NCI-H187 (cell line): ENCODE results near the gene PDLIM4.
A peak's percentile ranks its signal among the peaks of the same experiment; 100 is the strongest.

Experiments used
- DNase-seq, 2 experiments: peaks; one replicate each; lab custom pipeline; 2025; lab: John Stamatoyannopoulos, UW

PDLIM4 gene

DNA sequence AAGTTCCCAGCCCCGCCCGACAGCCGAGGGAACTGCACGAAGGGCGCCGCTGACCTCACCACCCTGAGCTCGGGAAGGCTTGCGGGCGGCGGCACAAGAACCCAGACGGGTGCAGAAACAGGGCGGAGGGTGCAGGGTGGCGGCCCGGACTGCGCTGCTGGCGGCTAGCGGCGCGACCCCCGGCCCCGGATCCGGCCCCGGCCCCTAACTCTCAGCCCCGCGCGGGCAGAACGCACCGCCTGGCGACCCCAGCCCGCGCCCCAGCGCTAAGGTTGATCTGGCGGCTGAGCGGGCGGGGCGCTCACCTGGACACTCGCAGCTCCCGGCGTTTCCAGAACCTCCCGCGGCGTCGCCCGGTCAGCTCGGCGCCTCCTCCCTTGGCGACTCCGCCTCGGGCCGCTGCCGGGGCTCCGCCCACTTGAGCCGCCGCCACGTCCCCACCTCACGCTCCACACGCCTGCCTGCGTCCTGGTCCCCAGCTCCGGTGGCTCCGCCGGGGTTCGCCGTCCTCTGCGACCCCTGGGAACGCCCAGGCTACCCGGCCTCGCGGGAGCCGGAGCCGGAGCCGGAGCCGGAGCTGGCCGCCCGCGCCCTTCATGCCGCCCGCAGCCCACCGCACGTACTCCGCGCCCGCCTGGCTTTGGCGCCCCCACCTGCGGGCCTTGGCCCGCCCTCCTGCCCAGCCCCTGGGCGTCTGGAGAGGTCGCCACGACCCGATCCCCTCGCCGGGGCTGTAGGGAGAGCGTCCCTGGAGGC is 29.8 kb upstream of the PDLIM4 start, which contains the start of gene P4HA2:
P4HA2 (minus strand) TSS at position 369 of the 756 bp plus-strand sequence. CDS start 9,227 bp downstream, outside the sequence.
- DNase-seq: peak; percentile 28 to 33

DNA sequence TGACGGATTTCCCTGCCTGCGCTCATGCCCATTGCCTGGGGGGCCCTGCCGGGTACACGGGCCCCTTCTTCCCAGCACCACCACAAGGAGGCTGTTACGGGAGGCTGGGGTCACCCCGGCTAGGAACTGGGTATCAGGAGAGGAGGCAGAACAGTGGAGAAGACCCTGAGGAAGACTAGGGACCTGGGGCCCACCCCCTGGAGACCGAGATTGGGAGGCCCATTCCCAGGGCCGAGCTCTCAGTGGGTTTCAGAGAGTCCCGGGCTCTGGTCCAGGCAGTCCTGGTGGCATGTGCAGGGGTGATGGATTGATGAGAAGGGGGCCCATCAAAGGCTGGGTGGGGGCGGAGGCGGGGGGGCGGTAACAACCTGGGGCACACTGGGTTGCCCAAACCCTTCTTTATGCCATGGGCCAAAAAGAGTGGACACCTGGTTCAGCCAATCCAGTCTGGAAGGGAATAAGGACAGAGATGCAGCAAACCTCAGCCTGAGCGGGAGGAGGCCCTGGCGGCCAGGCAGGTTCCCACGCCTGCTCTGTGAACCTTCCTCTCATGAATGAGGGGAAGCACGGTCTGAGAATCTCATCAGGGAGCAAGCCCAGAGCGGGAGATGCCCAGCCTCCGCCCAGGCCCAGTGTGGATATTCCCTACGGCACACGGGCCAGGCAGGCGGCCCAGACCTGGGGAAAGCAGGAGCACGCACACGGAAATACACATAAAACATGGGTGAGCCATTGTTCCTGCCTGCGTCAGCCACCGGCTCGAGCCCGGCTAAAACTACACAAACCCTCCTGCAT is 29.1 kb upstream of the PDLIM4 start:
- no peak for DNase-seq

DNA sequence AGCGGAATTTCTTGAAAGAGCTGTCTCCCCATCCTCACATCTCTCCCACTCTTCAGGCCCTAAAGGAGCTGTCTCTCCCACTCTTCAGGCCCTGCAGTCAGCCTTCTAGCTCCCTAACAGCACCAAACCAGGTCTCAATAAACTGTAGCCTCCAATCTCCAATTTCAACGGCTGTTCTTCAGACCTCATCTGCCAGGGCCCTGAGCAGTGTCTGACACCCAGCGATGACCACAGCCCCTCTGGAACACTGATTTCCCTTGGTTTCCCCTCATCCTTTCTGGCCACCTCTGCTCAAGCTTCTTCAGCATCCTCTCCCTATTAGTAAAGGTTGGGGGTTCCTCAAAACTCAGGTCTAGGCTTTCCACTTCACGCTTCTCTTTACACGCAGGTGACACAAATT is 28.3 kb upstream of the PDLIM4 start:
- DNase-seq: no peak

DNA sequence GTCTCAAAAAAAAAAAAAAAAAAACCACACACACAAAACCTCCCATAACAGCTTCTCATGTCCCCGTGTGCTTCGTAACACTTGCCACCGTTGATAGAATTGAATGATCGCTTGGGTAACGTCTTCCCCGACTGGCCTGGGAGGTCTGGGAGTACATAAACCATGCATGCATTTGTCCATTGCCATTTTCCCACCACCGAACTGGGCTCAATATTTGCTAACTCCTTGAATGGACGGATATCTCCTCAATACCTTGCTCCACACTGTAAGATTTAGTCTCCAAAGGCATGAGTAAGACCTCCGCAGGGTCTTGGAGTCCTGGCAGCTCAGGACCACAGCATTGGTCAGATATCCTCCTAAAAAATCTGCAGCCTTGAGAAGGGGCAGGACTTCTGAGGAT is 26.6 kb upstream of the PDLIM4 start:
- no peak for DNase-seq

DNA sequence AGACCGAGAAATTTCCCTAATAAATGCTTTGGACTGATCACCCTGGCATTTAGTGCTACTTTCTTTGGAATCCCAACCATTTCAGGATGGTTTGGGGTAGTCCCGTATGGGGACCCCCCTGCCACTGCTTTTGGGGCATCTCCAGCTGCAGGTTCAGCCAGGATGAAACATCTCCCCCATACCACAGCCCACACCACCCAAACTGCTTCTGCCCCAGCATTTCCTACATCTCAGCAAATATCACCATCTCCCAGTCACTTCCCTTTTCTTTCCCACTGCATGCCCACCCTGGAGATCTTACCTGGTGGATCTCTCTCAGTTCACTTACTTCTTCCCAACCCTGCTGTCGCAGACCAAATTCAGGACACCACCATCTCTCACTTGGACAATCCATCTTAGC is 25.0 kb upstream of the PDLIM4 start:
- no peak for DNase-seq

DNA sequence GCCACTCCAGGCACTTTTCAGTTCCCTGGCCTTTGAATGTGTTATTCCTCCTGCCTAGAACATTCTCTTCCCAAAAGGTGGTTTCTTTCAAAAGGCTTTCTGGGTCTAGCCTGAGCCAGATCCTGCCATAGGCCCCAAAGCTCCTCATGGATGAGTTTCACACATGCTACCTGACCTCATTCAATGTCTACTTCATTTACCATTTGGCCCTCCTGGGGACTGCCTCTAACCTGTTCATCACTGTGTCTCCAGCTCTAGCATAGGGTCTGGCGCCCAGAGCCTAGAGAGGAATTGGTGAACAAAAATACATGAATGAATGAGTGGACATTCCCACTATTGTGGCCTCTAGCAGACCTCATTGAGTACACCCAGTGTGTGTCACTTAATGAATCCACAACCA is 24.4 kb upstream of the PDLIM4 start:
- no peak for DNase-seq

DNA sequence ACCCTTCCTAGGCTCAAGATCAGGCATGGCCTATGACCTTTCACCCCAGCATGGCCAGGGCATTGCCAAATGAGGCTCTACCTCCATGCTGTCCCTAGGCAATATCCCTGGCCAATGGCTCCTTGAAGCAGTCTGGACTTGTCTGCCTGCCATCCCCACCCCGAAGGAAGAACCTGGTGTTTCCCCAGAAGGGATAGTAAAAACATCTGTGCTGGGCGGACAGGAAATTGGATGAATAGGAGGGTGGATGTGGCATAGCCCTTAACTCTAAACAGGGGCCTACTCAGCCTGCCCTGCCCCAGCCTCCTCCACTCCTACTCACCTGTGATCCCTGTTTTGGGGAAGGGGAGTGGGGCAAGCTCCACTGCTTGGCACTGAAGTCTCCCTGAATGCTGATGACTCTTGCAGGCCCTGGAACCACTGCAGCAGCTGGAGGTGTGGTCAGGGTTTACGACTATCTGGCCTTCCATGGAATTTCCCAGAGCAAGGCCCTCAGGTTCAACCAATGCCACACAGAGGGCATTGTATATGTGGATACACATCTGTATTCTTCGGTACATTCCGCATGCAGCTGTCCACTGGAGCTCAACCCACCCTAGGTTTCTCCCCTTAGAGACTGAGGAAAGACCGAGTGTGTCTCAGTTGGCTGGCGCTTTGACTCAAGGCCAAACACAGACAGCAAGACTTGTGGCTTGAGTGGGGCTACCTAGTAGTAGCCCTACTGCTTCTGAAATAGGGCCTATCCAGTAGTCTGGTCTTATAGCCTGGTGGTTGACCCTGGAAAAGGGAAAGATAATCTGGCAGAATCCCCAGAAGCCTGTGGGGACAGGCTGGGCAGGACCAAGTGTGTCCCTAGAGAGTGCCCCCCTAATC is 23.4 kb upstream of the PDLIM4 start:
- DNase-seq: no peak

DNA sequence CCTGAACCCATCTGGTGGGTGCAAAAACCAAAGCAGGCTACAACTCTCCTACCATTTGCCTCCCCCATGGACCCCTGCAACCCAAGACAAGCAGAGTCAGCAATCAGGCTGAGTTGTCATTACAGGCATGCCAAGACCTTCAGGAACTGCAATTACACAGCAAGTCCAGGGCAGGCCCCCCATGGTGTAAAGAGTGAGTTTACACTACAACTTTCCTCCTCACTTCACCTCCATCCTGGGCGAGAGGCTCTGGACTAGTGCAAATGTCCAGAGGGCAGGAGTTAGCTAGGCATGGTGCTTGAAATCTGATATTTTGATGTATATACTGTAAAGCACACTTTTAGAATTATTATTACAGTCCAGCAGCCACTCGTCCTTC is 22.8 kb upstream of the PDLIM4 start:
- DNase-seq: no peak

DNA sequence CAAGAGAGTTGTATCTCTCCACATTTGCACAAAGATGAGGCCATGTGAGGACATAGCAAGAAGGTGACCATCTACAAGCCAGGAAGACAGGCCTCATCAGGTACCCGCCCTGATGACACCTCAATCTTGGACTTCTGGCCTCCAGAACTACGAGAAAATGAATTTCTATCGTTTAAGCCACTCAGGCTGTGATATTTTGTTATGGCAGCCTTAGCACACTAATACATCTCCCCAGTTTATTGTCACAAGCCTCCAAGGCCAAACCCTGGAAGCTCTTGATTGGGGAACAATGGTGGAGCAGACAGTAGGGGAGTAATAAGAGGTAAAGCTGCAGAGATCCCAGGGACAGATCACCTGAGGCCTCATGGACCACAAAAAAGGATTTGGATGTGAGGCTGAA is 22.2 kb upstream of the PDLIM4 start:
- DNase-seq: no peak

DNA sequence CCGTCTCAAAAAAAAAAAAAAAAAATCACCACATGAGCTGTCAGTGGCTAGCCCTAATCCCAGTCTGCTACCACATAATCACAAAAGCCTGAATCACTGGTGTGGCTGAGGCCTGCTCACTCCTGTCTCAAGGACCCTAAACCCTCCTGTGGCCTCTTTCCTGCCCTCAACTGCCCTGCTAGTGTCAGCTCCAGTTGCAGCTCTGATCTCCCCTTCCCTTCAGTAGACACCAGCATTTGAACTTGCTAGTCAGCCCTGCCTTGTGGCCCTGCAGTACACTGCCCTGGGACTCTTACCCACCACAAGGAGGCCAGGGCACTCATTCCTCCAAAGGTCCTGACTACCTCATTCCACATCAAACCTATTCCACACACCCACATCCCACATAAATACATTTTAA is 20.4 kb upstream of the PDLIM4 start:
- DNase-seq: no peak

DNA sequence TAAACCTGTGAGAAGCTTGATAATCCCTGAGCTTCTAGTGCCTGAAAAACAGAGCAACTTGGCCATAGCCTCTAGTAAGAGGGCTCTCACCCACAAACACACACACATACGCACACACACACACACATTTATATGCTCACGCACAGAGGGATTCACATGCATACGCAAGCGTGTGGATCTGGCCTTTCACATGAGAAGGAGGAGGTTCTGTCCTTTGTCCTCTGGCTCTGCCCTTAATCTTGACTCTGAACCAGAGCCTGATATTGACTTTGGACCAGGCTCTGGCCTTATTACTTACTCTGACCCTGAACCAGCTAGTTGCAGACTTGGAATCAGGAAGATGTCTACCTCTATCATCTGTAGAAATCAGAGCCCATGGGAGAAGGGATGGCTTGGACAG is 19.8 kb upstream of the PDLIM4 start:
- DNase-seq: no peak

DNA sequence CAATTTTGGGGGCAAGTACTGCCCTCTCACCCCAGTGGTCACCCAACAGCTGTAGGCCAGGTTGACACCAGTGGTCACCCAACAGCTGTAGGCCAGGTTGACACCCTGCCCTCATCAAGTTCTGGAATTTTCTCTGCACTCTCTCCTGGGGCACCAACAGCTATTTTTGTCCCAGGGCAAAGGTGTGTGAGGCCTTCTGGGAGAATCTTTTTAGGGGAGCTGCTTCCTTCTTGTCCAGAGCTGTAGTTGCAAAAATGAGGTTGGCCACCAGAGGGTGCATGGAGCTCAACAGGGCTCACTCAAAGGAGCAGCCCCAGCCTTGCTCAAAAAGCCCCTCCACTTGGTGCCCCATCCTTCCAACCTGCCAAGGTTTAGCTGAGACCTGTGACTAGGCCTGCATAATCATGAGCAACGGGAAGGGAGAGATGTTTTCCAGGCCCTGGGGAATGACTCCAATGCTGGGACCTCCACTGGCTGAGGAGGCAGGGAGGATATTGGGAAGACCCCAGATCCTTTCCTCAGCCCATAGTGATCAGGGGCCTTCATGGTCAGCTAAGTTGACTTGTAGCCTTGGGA is 19.2 kb upstream of the PDLIM4 start:
- DNase-seq: peak in 1 of 2 experiments; percentile 15

DNA sequence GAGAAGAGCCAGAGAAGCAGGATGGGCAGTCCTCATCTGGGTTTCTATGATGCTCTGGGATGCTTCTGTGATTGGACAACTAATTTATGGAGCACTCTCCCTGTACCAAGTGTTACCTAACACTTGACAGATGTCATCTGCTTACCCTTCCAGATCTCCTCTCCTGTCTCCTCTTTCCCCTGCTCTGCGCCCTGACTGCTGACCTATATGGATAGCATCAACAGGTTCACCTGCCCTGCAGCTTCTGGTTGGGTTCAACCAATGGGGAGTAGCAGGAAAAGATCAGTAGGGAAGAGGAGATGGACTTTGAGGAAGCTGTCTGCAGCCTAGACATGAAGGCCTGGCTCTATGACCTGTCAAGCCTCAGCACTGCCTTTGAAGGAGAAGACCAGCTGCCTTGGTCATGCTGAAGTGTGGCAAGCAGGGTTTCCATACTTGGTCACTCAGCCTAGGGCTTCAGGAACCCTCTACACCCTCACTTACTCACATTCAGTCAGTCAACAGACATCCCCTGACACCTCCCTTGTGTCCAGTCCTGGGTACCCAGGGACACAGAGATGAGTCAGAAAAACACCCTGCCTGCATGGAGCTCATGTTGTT is 18.5 kb upstream of the PDLIM4 start:
- no peak for DNase-seq

DNA sequence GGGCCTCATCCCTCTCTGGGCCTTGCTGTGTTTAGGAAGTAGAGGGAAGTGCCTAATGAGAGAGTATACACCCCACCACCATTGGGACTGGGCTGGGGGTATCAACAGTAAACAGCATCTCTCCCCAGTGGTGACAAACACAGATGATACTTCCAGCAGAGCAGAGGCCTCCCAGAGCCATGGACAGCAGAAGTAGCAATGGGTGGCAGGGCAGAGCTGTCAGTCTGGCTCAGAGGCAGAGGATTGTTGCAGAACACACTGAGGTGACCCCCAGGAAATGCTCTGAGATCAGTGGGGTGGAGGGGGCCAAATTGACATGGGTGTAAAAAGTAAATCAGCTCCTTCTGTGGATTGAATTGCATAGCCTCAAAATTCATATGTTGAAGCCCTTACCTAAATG is 17.7 kb upstream of the PDLIM4 start:
- DNase-seq: no peak

DNA sequence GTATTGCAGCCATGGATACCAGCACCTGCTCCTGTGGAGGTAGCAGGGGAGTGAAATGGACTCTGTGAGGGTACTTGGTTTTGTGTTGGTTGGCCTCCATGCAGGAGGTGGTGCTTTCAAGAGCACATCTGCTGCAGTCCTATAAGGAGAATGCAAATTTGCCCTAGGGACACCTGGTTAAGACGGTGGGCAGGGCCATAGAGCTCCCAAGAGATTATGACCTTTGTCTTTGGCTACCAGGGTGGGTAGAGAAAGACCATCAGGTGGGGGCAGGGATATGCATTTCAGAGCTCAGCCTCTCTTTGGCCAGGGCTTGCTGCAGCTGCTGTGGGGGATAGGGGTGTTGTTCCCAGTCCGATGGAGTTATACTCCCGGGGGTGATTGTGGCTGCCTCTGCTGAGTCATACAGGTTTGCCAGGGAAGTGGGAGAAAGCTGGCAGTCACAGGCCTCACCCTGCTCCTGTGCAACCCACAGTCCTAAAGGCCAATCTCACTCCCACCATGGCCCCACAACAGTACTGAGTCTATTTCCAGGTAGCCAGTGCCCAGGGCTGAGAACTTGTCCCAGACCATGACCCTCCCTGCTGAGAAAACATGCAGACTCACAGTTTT is 14.0 kb upstream of the PDLIM4 start:
- no peak for DNase-seq

DNA sequence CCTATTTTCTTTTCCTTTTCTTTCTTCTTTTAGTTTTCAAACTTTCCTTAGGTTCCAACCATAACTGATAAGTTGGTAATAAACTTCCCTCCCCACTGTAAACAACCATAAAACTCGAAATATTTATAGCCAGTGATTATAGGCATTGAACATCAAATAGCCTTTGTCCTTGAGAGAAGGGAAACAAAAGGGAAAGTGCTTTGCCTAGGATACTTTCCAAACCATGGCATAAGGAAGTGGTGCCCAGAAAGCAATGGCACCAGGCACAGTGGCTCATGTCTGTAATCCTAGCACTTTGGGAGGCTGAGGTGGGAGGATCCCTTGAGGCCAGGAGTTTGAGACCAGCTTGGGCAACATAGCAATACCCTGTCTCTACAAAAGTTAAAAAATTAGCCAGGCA is 11.9 kb upstream of the PDLIM4 start:
- DNase-seq: no peak

DNA sequence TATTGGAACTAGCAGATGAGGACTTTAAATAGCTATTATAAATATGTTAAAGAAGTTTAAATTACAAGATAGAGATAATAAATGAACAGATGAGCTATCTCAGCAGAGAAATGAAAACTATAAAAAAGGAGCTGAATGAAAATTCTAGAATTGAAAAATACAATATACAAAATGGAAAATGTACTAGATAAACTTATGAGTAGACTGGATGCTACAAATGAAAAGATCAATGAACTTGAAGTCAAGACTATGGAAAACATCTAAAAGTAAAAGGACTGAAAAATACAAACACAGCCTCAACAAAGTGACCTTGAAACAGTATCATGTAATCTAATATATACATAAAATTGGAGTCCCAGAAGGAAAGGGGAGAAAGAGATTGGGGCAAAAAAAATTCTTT is 10.7 kb upstream of the PDLIM4 start:
- no peak for DNase-seq

DNA sequence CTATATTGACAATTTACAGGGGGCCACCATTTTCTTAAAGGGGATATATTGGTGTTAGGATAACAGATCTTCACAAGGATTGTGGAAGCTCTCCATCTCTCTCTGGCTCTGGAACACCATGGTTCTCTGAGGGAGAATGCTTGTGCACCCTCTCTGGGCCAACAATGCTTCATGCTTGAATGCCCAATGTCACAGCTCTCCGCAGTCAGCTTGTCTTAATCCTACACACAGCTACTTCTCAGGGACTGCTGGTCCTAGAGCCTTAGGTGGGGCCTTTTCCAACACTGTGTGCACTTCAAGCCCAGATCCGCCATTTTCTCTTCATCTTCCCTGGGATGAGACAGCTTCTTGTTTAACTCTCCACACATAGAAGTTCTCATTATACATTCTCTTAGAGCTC is 6.9 kb upstream of the PDLIM4 start:
- no peak for DNase-seq

DNA sequence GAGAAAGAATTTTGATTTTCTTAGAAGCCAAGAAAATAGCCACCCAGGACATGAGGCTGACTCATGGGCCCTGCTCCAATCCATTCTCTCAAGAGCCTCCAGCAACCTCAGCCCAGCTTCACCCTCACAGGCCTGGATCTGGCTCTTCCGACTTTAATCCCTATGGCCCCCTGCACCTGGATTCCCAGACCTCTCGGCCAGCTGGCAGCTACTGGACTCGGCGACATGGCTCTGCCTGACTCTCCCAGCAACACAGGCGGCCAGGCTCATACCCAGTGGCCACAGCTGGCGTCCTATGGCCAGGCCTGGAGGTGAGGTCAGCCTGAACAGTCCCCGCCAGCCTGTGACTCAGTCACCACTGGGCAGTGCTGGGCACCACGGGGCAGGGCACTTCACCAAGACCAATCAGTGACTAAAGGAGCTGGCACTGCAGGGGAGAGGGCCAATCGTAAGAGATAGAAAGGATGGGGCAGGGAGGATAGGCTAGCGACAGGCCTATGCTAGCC is 6.2 kb upstream of the PDLIM4 start:
- DNase-seq: no peak

DNA sequence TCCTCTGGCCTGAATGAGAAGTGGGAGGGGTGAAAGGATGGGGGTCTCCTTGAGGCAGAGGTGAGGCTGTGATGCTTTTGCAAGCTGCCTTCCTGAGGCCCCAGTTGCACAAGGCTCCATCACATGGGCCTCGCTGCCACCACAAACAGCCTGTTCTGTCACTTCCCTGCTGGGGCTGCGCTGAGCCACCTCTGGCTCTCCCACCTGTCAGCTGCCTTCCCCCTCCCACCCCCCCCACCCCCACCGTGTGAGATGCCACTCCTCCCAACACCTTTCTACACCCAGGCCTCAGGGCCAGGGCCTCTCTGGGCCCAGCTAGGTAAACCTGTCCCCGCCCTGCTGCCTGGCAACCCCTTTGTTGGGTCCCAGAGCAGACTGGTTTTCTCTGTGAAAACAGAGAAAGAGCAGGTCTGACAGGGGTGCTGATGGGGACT is 4.5 kb upstream of the PDLIM4 start:
- no peak for DNase-seq
